HepG2 (cell line): ENCODE results near the gene SH2D5. TPM values are rescaled to one million over a fixed set of nuclear protein-coding genes. Genes with fewer than 3 reads are reported as not detected.

Experiments
- ATAC-seq: fragments of 200-7000 bp; cut with Tn5 transposase; 3 replicates; pipeline ENCODE4 v1.9.1; 2020; ENCODE audit warnings: mild to moderate bottlenecking, moderate library complexity
- BruUV-seq: library from RNA; stranded (reverse); fragments of 400-500 nt; replicated peaks from 2 replicates; lab custom pipeline; 2021; lab: Mats Ljungman, UMichigan
- CTCF ChIA-PET: fragments of 300-600 bp; formaldehyde crosslinking; extraction: SDS; loops from one replicate; lab custom pipeline; 2021; ENCODE audit warnings: low total read pairs, inconsistent platforms, low intra/inter-chr PET ratio; lab: Yijun Ruan, JAX
- POLR2A ChIA-PET: fragments of 350-600 bp; sonication (Branson Sonifier 250); formaldehyde crosslinking; loops from one replicate; lab custom pipeline; 2020; ENCODE audit warnings: antibody characterized with exemption, inconsistent platforms; lab: Yijun Ruan, JAX
- DNase-seq: peaks from one replicate; pipeline ENCODE4 v3.0.0-alpha.2; 2015; ENCODE audit warnings: low spot score
- FAIRE-seq: peaks from 3 replicates; lab custom pipeline; 2011; peaks lifted over from hg19 to GRCh38; lab: Jason Lieb, UNC
- H2AFZ ChIP-seq: one replicate; pipeline ENCODE4 v1.6.1; 2011; ENCODE audit warnings: low read length, inconsistent platforms
- H3K27ac ChIP-seq: fragments of 300-600 bp; 3 replicates; pipeline ENCODE4 v1.8.0; 2011; ENCODE audit warnings: mixed run types, mild to moderate bottlenecking, mixed read lengths, low read length, inconsistent platforms; ENCODE audit not compliant: insufficient read depth; ENCODE audit errors: extremely low read length
- H3K27me3 ChIP-seq, 2 experiments: fragments of 200-600 bp in 1 of 2; 2 replicates in 1 of 2; 3 replicates in 1 of 2; pipeline versions ENCODE4 v1.6.0 to v1.8.0; 2011; ENCODE audit warnings: low read length in 2 of 2, mild to moderate bottlenecking in 2 of 2, moderate library complexity in 2 of 2, inconsistent platforms in 1 of 2; ENCODE audit not compliant: insufficient read depth in 2 of 2, control insufficient read depth in 1 of 2
- H3K36me3 ChIP-seq, 2 experiments: fragments of 200-600 bp in 1 of 2; replicated peaks in 1 of 2; 2 replicates in 1 of 2; 3 replicates in 1 of 2; pipeline versions ENCODE4 v1.5.1 to v1.8.0; 2011; ENCODE audit warnings: low read length in 2 of 2, inconsistent platforms in 1 of 2; ENCODE audit not compliant: insufficient read depth in 2 of 2, control insufficient read depth in 1 of 2
- H3K4me1 ChIP-seq: 2 replicates; pipeline ENCODE4 v1.5.1; 2012; ENCODE audit warnings: low read length, inconsistent platforms; ENCODE audit not compliant: insufficient read depth
- H3K4me2 ChIP-seq: 2 replicates; pipeline ENCODE4 v1.6.0; 2011; ENCODE audit warnings: low read depth, low read length, inconsistent platforms
- H3K4me3 ChIP-seq, 3 experiments: fragments of 200-600 bp in 1 of 3; sonication (generic), shearing (Covaris generic) in 1 of 3; replicated peaks in 1 of 3; 2 replicates each; pipeline ENCODE4 v1.5.1; 2011 to 2016; ENCODE audit warnings: low read length in 3 of 3, inconsistent platforms in 2 of 3, low read depth in 2 of 3, mild to moderate bottlenecking in 2 of 3, control low read depth in 1 of 3, mixed read lengths in 1 of 3; ENCODE audit not compliant: insufficient read depth in 1 of 3
- H3K79me2 ChIP-seq: one replicate; pipeline ENCODE4 v1.6.1; 2011; ENCODE audit warnings: low read length, inconsistent platforms; ENCODE audit not compliant: insufficient read depth
- H3K9ac ChIP-seq: 2 replicates; pipeline ENCODE4 v1.6.0; 2011; ENCODE audit warnings: mild to moderate bottlenecking, low read depth, low read length, inconsistent platforms; ENCODE audit not compliant: insufficient read depth
- H3K9me3 ChIP-seq: 2 replicates; pipeline ENCODE4 v1.5.1; 2012; ENCODE audit warnings: mild to moderate bottlenecking, low read length
- H4K20me1 ChIP-seq: 2 replicates; pipeline ENCODE4 v1.6.0; 2011; ENCODE audit warnings: inconsistent platforms, mild to moderate bottlenecking, low read length, moderate library complexity; ENCODE audit not compliant: insufficient read depth
- BHLHE40 ChIP-seq: IDR thresholded peaks from 2 replicates; pipeline ENCODE4 v1.6.1; 2011; ENCODE audit warnings: low read length, improper control_type of control experiment
- BORCS8-MEF2B ChIP-seq: sonication (generic); formaldehyde crosslinking; IDR thresholded peaks from 2 replicates; pipeline ENCODE4 v1.8.0; 2022; ENCODE audit warnings: mild to moderate bottlenecking, missing genetic modification reagents
- ESRRA ChIP-seq: sonication (generic); formaldehyde crosslinking; IDR thresholded peaks from 2 replicates; pipeline ENCODE4 v1.5.1; 2020; ENCODE audit warnings: mild to moderate bottlenecking, low read depth, missing genetic modification reagents
- HDAC1 ChIP-seq: sonication (generic); formaldehyde crosslinking; IDR thresholded peaks from 2 replicates; pipeline ENCODE4 v1.5.1; 2020; ENCODE audit warnings: mild to moderate bottlenecking, missing genetic modification reagents
- JARID2 ChIP-seq: sonication (generic); formaldehyde crosslinking; IDR thresholded peaks from 2 replicates; pipeline ENCODE4 v1.8.1; 2023; ENCODE audit warnings: missing genetic modification reagents, inconsistent platforms; ENCODE audit not compliant: insufficient replicate concordance
- PITX1 ChIP-seq: sonication (generic); formaldehyde crosslinking; IDR thresholded peaks from 2 replicates; pipeline ENCODE4 v1.5.1; 2020; ENCODE audit warnings: mild to moderate bottlenecking, missing genetic modification reagents
- POGK ChIP-seq: sonication (generic); formaldehyde crosslinking; conservative IDR thresholded peaks from 2 replicates; pipeline ENCODE4 v1.8.0; 2022; ENCODE audit warnings: mild to moderate bottlenecking, moderate library complexity, missing genetic modification reagents
- SNAPC2 ChIP-seq: sonication (generic); formaldehyde crosslinking; IDR thresholded peaks from 2 replicates; pipeline ENCODE4 v1.8.1; 2022; ENCODE audit warnings: mild to moderate bottlenecking, missing genetic modification reagents
- ZC3H13 ChIP-seq: sonication (generic); formaldehyde crosslinking; IDR thresholded peaks from 2 replicates; pipeline ENCODE4 v1.8.1; 2023; ENCODE audit warnings: mild to moderate bottlenecking, missing genetic modification reagents, moderate library complexity
- ZNF121 ChIP-seq: sonication (generic); formaldehyde crosslinking; IDR thresholded peaks from 2 replicates; pipeline ENCODE4 v1.5.0; 2020; ENCODE audit warnings: mild to moderate bottlenecking, missing genetic modification reagents
- ZNF430 ChIP-seq: sonication (generic); formaldehyde crosslinking; IDR thresholded peaks from 2 replicates; pipeline ENCODE4 v1.9.0; 2021; ENCODE audit warnings: mild to moderate bottlenecking, missing genetic modification reagents
- ZNF768 ChIP-seq: sonication (generic); formaldehyde crosslinking; IDR thresholded peaks from 2 replicates; pipeline ENCODE4 v1.4.0; 2020; ENCODE audit warnings: missing genetic modification reagents
- WGBS: methylation state at CpG from one replicate; pipeline ENCODE4 v1.1.6; 2017; ENCODE audit warnings: low lambda C conversion rate; 5-methylcytosine and 5-hydroxymethylcytosine counted together
- in situ Hi-C: cut with HindIII; loops from 2 replicates; pipeline ENCODE4 v1.10.0; 2017; ENCODE audit warnings: low pct_unique_long_range_greater_than_20kb; ENCODE audit not compliant: extremely low pct_ligation_motif_present
- intact Hi-C: fragments of 100-400 bp; cut with micrococcal nuclease; formaldehyde crosslinking; loops from one replicate; pipeline ENCODE4 v1.10.0; 2022; ENCODE audit not compliant: unreplicated experiment
- polyA plus RNA-seq, 8 experiments: library from polyadenylated mRNA; depleted of rRNA in 3 of 8; stranded (reverse) in 7 of 8; unstranded in 1 of 8; fragments of >200 nt; fragmentation: Illumina TruSeq in 4 of 8; extraction: Trizol in 4 of 8; gene quantifications; 2 replicates each; pipeline versions ENCODE4 v1.2.1 to v1.2.3, GENCODE V29; 2011 to 2016; ENCODE audit warnings: low read depth in 4 of 8, missing spikeins in 1 of 8, mixed read lengths in 1 of 8; ENCODE audit not compliant: insufficient read depth in 1 of 8
- total RNA-seq, 5 experiments: library from RNA; depleted of rRNA; stranded (reverse); fragments of >200 nt; fragmentation: Illumina TruSeq; extraction: Trizol; gene quantifications; 2 replicates each; pipeline ENCODE4 v1.2.3, GENCODE V29; 2016; ENCODE audit warnings: low read depth in 1 of 5
- TF ChIP-seq, protein P1 (sequence below): IDR thresholded peaks from 2 replicates; pipeline ENCODE4 v1.6.1; 2016
- TF ChIP-seq, protein P2 (sequence below): sonication (generic); formaldehyde crosslinking; IDR thresholded peaks from 2 replicates; pipeline ENCODE4 v1.5.0; 2020; ENCODE audit warnings: mild to moderate bottlenecking, missing genetic modification reagents, moderate library complexity

The SH2D5 gene
- total and polyA plus RNA-seq, 2 of the 13 experiments (the other 11 are each of a cell fraction or from before 2014, with no cell fraction given), result 1.2 to 3.4 TPM

DNA sequence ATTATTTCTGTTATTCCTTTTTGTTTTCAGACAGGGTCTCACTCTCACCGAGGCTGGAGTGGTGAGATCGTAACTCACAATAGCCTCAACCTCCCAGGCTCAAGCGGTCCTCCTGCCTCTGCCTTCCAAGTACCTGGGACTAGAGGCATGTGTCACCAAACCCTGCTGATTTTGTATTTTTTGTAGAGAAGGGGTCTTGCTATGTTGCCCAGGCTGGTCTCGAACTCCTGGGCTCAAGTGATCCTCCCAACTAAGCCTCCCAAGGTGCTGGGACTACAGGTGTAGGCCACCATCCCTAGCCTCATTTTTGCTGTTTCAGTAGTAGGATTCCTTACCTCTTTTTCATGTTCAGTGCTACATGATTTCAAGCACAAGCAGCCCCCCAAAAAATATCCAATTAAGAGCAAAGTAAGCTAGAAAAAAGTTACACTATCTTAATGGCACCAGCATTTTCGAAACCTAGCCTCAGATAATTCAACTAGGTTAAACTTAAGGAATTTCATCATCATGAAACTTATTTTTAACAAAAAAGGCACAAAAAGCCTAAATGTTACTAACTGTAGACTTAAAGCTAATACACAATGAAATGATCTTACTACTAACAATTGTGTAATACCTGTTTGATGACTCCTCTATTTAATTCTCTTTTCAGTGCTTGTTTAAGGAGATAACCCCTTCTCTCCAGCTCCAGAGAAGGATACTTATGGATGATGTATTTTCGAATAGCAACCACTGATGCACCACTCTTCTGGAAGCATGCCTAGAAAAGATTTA is 38.0 kb upstream of the SH2D5 start:
- no peak for TF ChIP-seq ZC3H13 (CRISPR knock-in tag)
- peak; percentile 58; the same call in 1 of the 2 replicates for TF ChIP-seq ZNF121 (CRISPR knock-in tag)
- no peak for TF ChIP-seq BHLHE40
- no peak for TF ChIP-seq ESRRA (CRISPR knock-in tag)
- H3K27ac ChIP-seq, result no peak overlapping the region
- ChIA-PET CTCF (no interaction called here), POLR2A (no interaction called here)
- ATAC-seq (no peak), DNase-seq (no peak), FAIRE-seq (no peak)
- peaks cover 6% of the 10 kb centered on the region for H3K79me2 ChIP-seq
- no peak overlapping the region for H3K4me2 ChIP-seq
- H3K4me3 ChIP-seq, result no peak overlapping the region
- no peak overlapping the region for H2AFZ ChIP-seq
- H3K4me1 ChIP-seq, result no peaks in the 10 kb centered on the region
- H4K20me1 ChIP-seq, result no peaks in the 10 kb centered on the region
- peaks cover 22 to 89% of the 10 kb centered on the region in 2 experiments for H3K36me3 ChIP-seq
- intact Hi-C loops (no loop called here), in situ Hi-C loops (no loop called here)
- WGBS, result 96% methylated on average over 6 of the region's 6 CpGs
- no peaks in the 10 kb centered on the region for H3K9me3 ChIP-seq
- no TSS peak for BruUV-seq
- H3K9ac ChIP-seq, result no peak overlapping the region
- no peaks in the 10 kb centered on the region for H3K27me3 ChIP-seq

DNA sequence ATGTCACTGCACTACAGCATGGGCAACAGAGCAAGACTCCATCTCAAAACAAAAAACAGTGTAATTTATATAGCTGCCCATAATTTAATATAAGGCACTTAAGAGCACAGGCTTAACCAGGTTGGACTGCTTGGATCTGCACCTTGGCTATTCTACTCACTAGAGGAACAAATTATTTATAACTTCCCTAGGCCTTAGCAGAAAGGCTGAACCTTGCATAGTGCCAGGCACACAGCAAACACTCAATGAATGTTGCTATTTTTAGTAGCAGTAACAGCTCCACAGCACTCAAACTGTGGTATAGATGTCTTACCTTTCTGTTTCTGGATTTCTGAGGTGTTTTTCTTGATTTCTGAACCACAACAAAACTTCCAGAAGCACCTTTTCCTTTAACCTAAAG is 34.8 kb upstream of the SH2D5 start:
- ChIA-PET POLR2A (no interaction called here), CTCF (no interaction called here)
- FAIRE-seq, result no peak
- no peaks in the 10 kb centered on the region for H3K9me3 ChIP-seq
- no TSS peak for BruUV-seq
- no peak overlapping the region for H2AFZ ChIP-seq
- H3K4me3 ChIP-seq, result no peak overlapping the region
- H3K4me1 ChIP-seq, result no peaks in the 10 kb centered on the region
- no peak for ATAC-seq
- H3K4me2 ChIP-seq, result no peak overlapping the region
- in situ Hi-C loops (no loop called here), intact Hi-C loops (no loop called here)
- no peaks in the 10 kb centered on the region for H3K79me2 ChIP-seq
- no peak for DNase-seq
- H3K27me3 ChIP-seq, result no peaks in the 10 kb centered on the region
- no peaks in the 10 kb centered on the region for H4K20me1 ChIP-seq
- H3K27ac ChIP-seq, result no peak overlapping the region
- no peak overlapping the region for H3K9ac ChIP-seq
- H3K36me3 ChIP-seq, result peaks cover 24 to 93% of the 10 kb centered on the region in 2 experiments; a peak in 4 of 5 replicates
- TF ChIP-seq, protein P1, sequence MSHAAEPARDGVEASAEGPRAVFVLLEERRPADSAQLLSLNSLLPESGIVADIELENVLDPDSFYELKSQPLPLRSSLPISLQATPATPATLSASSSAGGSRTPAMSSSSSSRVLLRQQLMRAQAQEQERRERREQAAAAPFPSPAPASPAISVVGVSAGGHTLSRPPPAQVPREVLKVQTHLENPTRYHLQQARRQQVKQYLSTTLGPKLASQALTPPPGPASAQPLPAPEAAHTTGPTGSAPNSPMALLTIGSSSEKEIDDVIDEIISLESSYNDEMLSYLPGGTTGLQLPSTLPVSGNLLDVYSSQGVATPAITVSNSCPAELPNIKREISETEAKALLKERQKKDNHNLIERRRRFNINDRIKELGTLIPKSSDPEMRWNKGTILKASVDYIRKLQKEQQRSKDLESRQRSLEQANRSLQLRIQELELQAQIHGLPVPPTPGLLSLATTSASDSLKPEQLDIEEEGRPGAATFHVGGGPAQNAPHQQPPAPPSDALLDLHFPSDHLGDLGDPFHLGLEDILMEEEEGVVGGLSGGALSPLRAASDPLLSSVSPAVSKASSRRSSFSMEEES (CRISPR knock-in tag), result no peak
- TF ChIP-seq HDAC1 (CRISPR knock-in tag), result no peak
- TF ChIP-seq SNAPC2 (CRISPR knock-in tag), result no peak
- TF ChIP-seq ZNF430 (CRISPR knock-in tag), result no peak
- no peak for TF ChIP-seq PITX1 (CRISPR knock-in tag)
- TF ChIP-seq BORCS8-MEF2B (CRISPR knock-in tag), result no peak
- TF ChIP-seq, protein P2, sequence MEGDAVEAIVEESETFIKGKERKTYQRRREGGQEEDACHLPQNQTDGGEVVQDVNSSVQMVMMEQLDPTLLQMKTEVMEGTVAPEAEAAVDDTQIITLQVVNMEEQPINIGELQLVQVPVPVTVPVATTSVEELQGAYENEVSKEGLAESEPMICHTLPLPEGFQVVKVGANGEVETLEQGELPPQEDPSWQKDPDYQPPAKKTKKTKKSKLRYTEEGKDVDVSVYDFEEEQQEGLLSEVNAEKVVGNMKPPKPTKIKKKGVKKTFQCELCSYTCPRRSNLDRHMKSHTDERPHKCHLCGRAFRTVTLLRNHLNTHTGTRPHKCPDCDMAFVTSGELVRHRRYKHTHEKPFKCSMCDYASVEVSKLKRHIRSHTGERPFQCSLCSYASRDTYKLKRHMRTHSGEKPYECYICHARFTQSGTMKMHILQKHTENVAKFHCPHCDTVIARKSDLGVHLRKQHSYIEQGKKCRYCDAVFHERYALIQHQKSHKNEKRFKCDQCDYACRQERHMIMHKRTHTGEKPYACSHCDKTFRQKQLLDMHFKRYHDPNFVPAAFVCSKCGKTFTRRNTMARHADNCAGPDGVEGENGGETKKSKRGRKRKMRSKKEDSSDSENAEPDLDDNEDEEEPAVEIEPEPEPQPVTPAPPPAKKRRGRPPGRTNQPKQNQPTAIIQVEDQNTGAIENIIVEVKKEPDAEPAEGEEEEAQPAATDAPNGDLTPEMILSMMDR, result no peak
- TF ChIP-seq JARID2 (CRISPR knock-in tag), result no peak
- TF ChIP-seq ZNF768 (CRISPR knock-in tag), result no peak
- TF ChIP-seq POGK, result no peak
